ENCODE measurements around the gene NPAS3. TPM values are rescaled to one million over a fixed set of nuclear protein-coding genes. Genes with fewer than 3 reads are reported as not detected.

NPAS3 gene
- total RNA-seq, 4 donors from 2014 or later, result 1.5 to 12.3 (median 3.4) TPM

- Histone ChIP-seq H3K36me3 (no peaks in the 10 kb centered on the region), H3K9me3 (no peaks in the 10 kb centered on the region), H3K27ac (no peak overlapping the region), H3K4me1 (peaks cover 0 to 5% (median 0%) of the 10 kb centered on the region in 4 donors), H3K27me3 (no peaks in the 10 kb centered on the region), H3K4me3 (no peak overlapping the region)
- TF ChIP-seq POLR2A (IDR thresholded peaks at IDR 0.05), result no peak
- TF ChIP-seq EP300 (IDR thresholded peaks at IDR 0.05), result no peak
- no peak for TF ChIP-seq CTCF (IDR thresholded peaks at IDR 0.05)
- DNase-seq (ENCODE audit: low spot score in 2 of 2), result no peak
- 90 to 91% methylated on average over 5 of the region's 5 CpGs for WGBS, 2 donors
Measured at GRCh38 chr14:33165926-33166289, 227.2 kb downstream of the NPAS3 start.

GRCh38 chr14:33175951-33176350 is 237.3 kb downstream of the NPAS3 start:
- TF ChIP-seq EP300 (IDR thresholded peaks at IDR 0.05) (no peak), POLR2A (IDR thresholded peaks at IDR 0.05) (no peak), CTCF (IDR thresholded peaks at IDR 0.05) (no peak)
- Histone ChIP-seq H3K9me3 (no peaks in the 10 kb centered on the region), H3K27ac (no peak overlapping the region), H3K4me3 (no peak overlapping the region), H3K4me1 (no peaks in the 10 kb centered on the region), H3K36me3 (no peaks in the 10 kb centered on the region), H3K27me3 (no peaks in the 10 kb centered on the region)
- DNase-seq (ENCODE audit: low spot score in 2 of 2), result no peak

GRCh38 chr14:33184587-33184986 is 245.9 kb downstream of the NPAS3 start:
- H3K36me3 ChIP-seq, result no peaks in the 10 kb centered on the region

GRCh38 chr14:33186656-33187055 is 248.0 kb downstream of the NPAS3 start:
- no peaks in the 10 kb centered on the region for H3K9me3 ChIP-seq
- H3K4me1 ChIP-seq, result no peaks in the 10 kb centered on the region
- no peak for TF ChIP-seq EP300 (IDR thresholded peaks at IDR 0.05)
- TF ChIP-seq POLR2A (IDR thresholded peaks at IDR 0.05), result no peak
- no peak for TF ChIP-seq CTCF (IDR thresholded peaks at IDR 0.05)
- no peak overlapping the region for H3K4me3 ChIP-seq
- DNase-seq (ENCODE audit: low spot score in 2 of 2), result no peak
- no peaks in the 10 kb centered on the region for H3K36me3 ChIP-seq
- H3K27me3 ChIP-seq, result no peaks in the 10 kb centered on the region
- H3K27ac ChIP-seq, result no peak overlapping the region

More at GRCh38 chr14:33184587-33184986, 245.9 kb downstream of the NPAS3 start:
- DNase-seq (ENCODE audit: low spot score in 2 of 2), result no peak
- 65 to 71% methylated on average over 2 of the region's 2 CpGs for WGBS, 2 donors
- Histone ChIP-seq H3K9me3 (no peaks in the 10 kb centered on the region), H3K27ac (no peak overlapping the region), H3K27me3 (no peaks in the 10 kb centered on the region), H3K4me1 (no peaks in the 10 kb centered on the region), H3K4me3 (no peak overlapping the region)
- no peak for TF ChIP-seq POLR2A (IDR thresholded peaks at IDR 0.05)

GRCh38 chr14:33188880-33189279 is 250.2 kb downstream of the NPAS3 start:
- H3K36me3 ChIP-seq, result no peaks in the 10 kb centered on the region
- H3K27me3 ChIP-seq, result no peaks in the 10 kb centered on the region
- H3K4me1 ChIP-seq, result no peaks in the 10 kb centered on the region
- WGBS, 2 donors, result 87 to 90% methylated on average over 2 of the region's 2 CpGs
- no peak for TF ChIP-seq POLR2A (IDR thresholded peaks at IDR 0.05)
- no peak for TF ChIP-seq CTCF (IDR thresholded peaks at IDR 0.05)
- no peak overlapping the region for H3K4me3 ChIP-seq
- no peak overlapping the region for H3K27ac ChIP-seq
- H3K9me3 ChIP-seq, result no peaks in the 10 kb centered on the region
- DNase-seq (ENCODE audit: low spot score in 2 of 2), result no peak

GRCh38 chr14:33191855-33192254 is 253.2 kb downstream of the NPAS3 start:
- Histone ChIP-seq H3K27me3 (no peaks in the 10 kb centered on the region), H3K27ac (no peak overlapping the region), H3K9me3 (no peaks in the 10 kb centered on the region), H3K4me1 (no peaks in the 10 kb centered on the region), H3K4me3 (no peak overlapping the region), H3K36me3 (no peaks in the 10 kb centered on the region)
- DNase-seq (ENCODE audit: low spot score in 2 of 2), result no peak
- TF ChIP-seq EP300 (IDR thresholded peaks at IDR 0.05), result no peak
- TF ChIP-seq POLR2A (IDR thresholded peaks at IDR 0.05), result no peak
- TF ChIP-seq CTCF (IDR thresholded peaks at IDR 0.05), result no peak

Measured in tibial nerve (tissue), 4 donors.